ENCODE results near the gene LMF1. TPM values are rescaled to one million over a fixed set of nuclear protein-coding genes. Genes with fewer than 3 reads are reported as not detected.
A peak's percentile ranks its signal among the peaks of the same experiment; 100 is the strongest.

The LMF1 gene
- total RNA-seq, 1 donor from 2014 or later = 26.9 TPM

GRCh38 chr16:1007284-1007850, 36.6 kb upstream of the LMF1 start:
- TF ChIP-seq CTCF (IDR thresholded peaks at IDR 0.05) = no peak
- no peaks in the 10 kb centered on the region for H3K27me3 ChIP-seq
- H3K36me3 ChIP-seq = no peaks in the 10 kb centered on the region
- H3K4me3 ChIP-seq = no peak overlapping the region
- peaks cover 0 to 4% of the 10 kb centered on the region in 2 donors for H3K4me1 ChIP-seq
- no peak for DNase-seq (ENCODE audit: low spot score in 2 of 2)
- intact Hi-C loops (cut with DNase I) = no loop called here
- no peaks in the 10 kb centered on the region for H3K9me3 ChIP-seq
- no peak overlapping the region for H3K27ac ChIP-seq

- intact Hi-C loops (cut with DNase I) = no loop called here
- no peak for DNase-seq (ENCODE audit: low spot score in 2 of 2)
- no peak for TF ChIP-seq CTCF (IDR thresholded peaks at IDR 0.05)
- H3K36me3 ChIP-seq = no peaks in the 10 kb centered on the region
- H3K4me3 ChIP-seq = no peak overlapping the region
- no peaks in the 10 kb centered on the region for H3K9me3 ChIP-seq
- H3K27me3 ChIP-seq = no peaks in the 10 kb centered on the region
- H3K27ac ChIP-seq = no peak overlapping the region
- H3K4me1 ChIP-seq = peaks cover 0 to 4% of the 10 kb centered on the region in 2 donors
These were observed 36.0 kb upstream of the LMF1 start for GRCh38 chr16:1006781-1007180.

- Histone ChIP-seq H3K4me3 (no peak overlapping the region), H3K27ac (no peak overlapping the region), H3K27me3 (no peaks in the 10 kb centered on the region), H3K9me3 (no peaks in the 10 kb centered on the region), H3K4me1 (peaks cover 0 to 4% of the 10 kb centered on the region in 2 donors), H3K36me3 (no peaks in the 10 kb centered on the region)
- DNase-seq (ENCODE audit: low spot score in 2 of 2) = no peak
- TF ChIP-seq CTCF (IDR thresholded peaks at IDR 0.05) = no peak
- intact Hi-C loops (cut with DNase I) = no loop called here
These were observed 34.5 kb upstream of the LMF1 start for GRCh38 chr16:1005286-1005685.

GRCh38 chr16:1003391-1004347, 32.9 kb upstream of the LMF1 start:
- DNase-seq (ENCODE audit: low spot score in 2 of 2) = no peak
- intact Hi-C loops (cut with DNase I) = no loop called here
- H3K9me3 ChIP-seq = no peaks in the 10 kb centered on the region
- no peaks in the 10 kb centered on the region for H3K36me3 ChIP-seq
- no peak overlapping the region for H3K4me3 ChIP-seq
- H3K27me3 ChIP-seq = no peaks in the 10 kb centered on the region
- H3K27ac ChIP-seq = no peak overlapping the region
- no peak for TF ChIP-seq CTCF (IDR thresholded peaks at IDR 0.05)
- H3K4me1 ChIP-seq = peaks cover 0 to 4% of the 10 kb centered on the region in 2 donors

- no peak overlapping the region for H3K4me3 ChIP-seq
- H3K4me1 ChIP-seq = peaks cover 0 to 4% of the 10 kb centered on the region in 2 donors
- H3K27me3 ChIP-seq = no peaks in the 10 kb centered on the region
- no peak for TF ChIP-seq CTCF (IDR thresholded peaks at IDR 0.05)
- peak in 1 of 2 donors; percentile 78 for DNase-seq (ENCODE audit: low spot score in 2 of 2)
- H3K9me3 ChIP-seq = no peaks in the 10 kb centered on the region
- peak overlapping the region in 1 of 2 donors; percentile 67 for H3K27ac ChIP-seq
- intact Hi-C loops (cut with DNase I) = no loop called here
- H3K36me3 ChIP-seq = no peaks in the 10 kb centered on the region
These were observed 31.8 kb upstream of the LMF1 start for GRCh38 chr16:1002399-1003166.

Measured in ascending aorta (tissue), 2 donors.